IPS-15b (cell line): ENCODE data around the gene DCTN2.
A peak's percentile ranks its signal among the peaks of the same experiment; 100 is the strongest.

Experiments used
- H3K27me3 ChIP-seq: one replicate; pipeline ENCODE4 v1.6.1; 2013; ENCODE audit warnings: low read length; ENCODE audit not compliant: control insufficient read depth, insufficient read depth
- H3K36me3 ChIP-seq: one replicate; pipeline ENCODE4 v1.6.1; 2013; ENCODE audit warnings: low read length; ENCODE audit not compliant: control insufficient read depth, insufficient read depth
- H3K4me1 ChIP-seq: one replicate; pipeline ENCODE4 v1.6.1; 2013; ENCODE audit warnings: mild to moderate bottlenecking, low read length; ENCODE audit not compliant: control insufficient read depth, insufficient read depth
- H3K4me3 ChIP-seq: one replicate; pipeline ENCODE4 v1.5.1; 2013; ENCODE audit warnings: low read depth, low read length
- H3K9ac ChIP-seq: one replicate; pipeline ENCODE4 v1.6.1; 2013; ENCODE audit warnings: low read depth, mild to moderate bottlenecking, low read length
- H3K9me3 ChIP-seq: one replicate; pipeline ENCODE4 v1.6.1; 2013; ENCODE audit warnings: mild to moderate bottlenecking, low read length; ENCODE audit not compliant: control insufficient read depth, insufficient read depth

DCTN2 gene

GRCh38 chr12:57545809-57546437 is 1.1 kb downstream of the DCTN2 start:
- peaks cover 6% of the 10 kb centered on the region for H3K36me3 ChIP-seq
- H3K4me3 ChIP-seq, result peak overlapping the region; percentile 81
- H3K27me3 ChIP-seq, result peaks cover 25% of the 10 kb centered on the region
- H3K4me1 ChIP-seq, result peaks cover 14% of the 10 kb centered on the region
- H3K9ac ChIP-seq, result peak overlapping the region; percentile 78
- H3K9me3 ChIP-seq, result no peaks in the 10 kb centered on the region

GRCh38 chr12:57543581-57543980 is 3.4 kb downstream of the DCTN2 start:
- Histone ChIP-seq H3K9me3 (no peaks in the 10 kb centered on the region), H3K4me3 (no peak overlapping the region), H3K36me3 (peaks cover 14% of the 10 kb centered on the region), H3K27me3 (peaks cover 12% of the 10 kb centered on the region), H3K9ac (no peak overlapping the region), H3K4me1 (peaks cover 5% of the 10 kb centered on the region)

- Histone ChIP-seq H3K36me3 (peaks cover 14% of the 10 kb centered on the region), H3K27me3 (peaks cover 2% of the 10 kb centered on the region), H3K9ac (no peak overlapping the region), H3K4me1 (peaks cover 5% of the 10 kb centered on the region), H3K9me3 (no peaks in the 10 kb centered on the region), H3K4me3 (no peak overlapping the region)
Observed at GRCh38 chr12:57541717-57542116, 5.3 kb downstream of the DCTN2 start.

GRCh38 chr12:57541001-57541400 is 6.0 kb downstream of the DCTN2 start:
- Histone ChIP-seq H3K36me3 (peaks cover 14% of the 10 kb centered on the region), H3K4me1 (peaks cover 8% of the 10 kb centered on the region), H3K9me3 (no peaks in the 10 kb centered on the region), H3K27me3 (peaks cover 2% of the 10 kb centered on the region), H3K9ac (no peak overlapping the region), H3K4me3 (no peak overlapping the region)

GRCh38 chr12:57539134-57539768 is 7.7 kb downstream of the DCTN2 start:
- H3K9me3 ChIP-seq, result no peaks in the 10 kb centered on the region
- H3K9ac ChIP-seq, result no peak overlapping the region
- H3K4me1 ChIP-seq, result peaks cover 6% of the 10 kb centered on the region
- H3K27me3 ChIP-seq, result peaks cover 2% of the 10 kb centered on the region
- H3K36me3 ChIP-seq, result peaks cover 19% of the 10 kb centered on the region
- no peak overlapping the region for H3K4me3 ChIP-seq

GRCh38 chr12:57536597-57536942 is 10.4 kb downstream of the DCTN2 start:
- no peak overlapping the region for H3K4me3 ChIP-seq
- H3K9ac ChIP-seq, result no peak overlapping the region
- H3K27me3 ChIP-seq, result peaks cover 2% of the 10 kb centered on the region
- no peaks in the 10 kb centered on the region for H3K9me3 ChIP-seq
- H3K36me3 ChIP-seq, result peaks cover 26% of the 10 kb centered on the region
- peaks cover 6% of the 10 kb centered on the region for H3K4me1 ChIP-seq

GRCh38 chr12:57535764-57536596 is 11.0 kb downstream of the DCTN2 start:
- Histone ChIP-seq H3K9ac (no peak overlapping the region), H3K27me3 (peaks cover under 1% of the 10 kb centered on the region), H3K4me1 (peaks cover 6% of the 10 kb centered on the region), H3K9me3 (no peaks in the 10 kb centered on the region), H3K4me3 (no peak overlapping the region), H3K36me3 (peaks cover 23% of the 10 kb centered on the region)

GRCh38 chr12:57534991-57535543 is 11.9 kb downstream of the DCTN2 start:
- peaks cover 29% of the 10 kb centered on the region for H3K36me3 ChIP-seq
- H3K9ac ChIP-seq, result no peak overlapping the region
- no peak overlapping the region for H3K4me3 ChIP-seq
- H3K4me1 ChIP-seq, result peaks cover 6% of the 10 kb centered on the region
- H3K27me3 ChIP-seq, result no peaks in the 10 kb centered on the region
- H3K9me3 ChIP-seq, result no peaks in the 10 kb centered on the region

- no peaks in the 10 kb centered on the region for H3K27me3 ChIP-seq
- H3K36me3 ChIP-seq, result peaks cover 31% of the 10 kb centered on the region
Observed at GRCh38 chr12:57534250-57534649, 12.7 kb downstream of the DCTN2 start.

GRCh38 chr12:57533108-57533507 is 13.9 kb downstream of the DCTN2 start:
- no peaks in the 10 kb centered on the region for H3K27me3 ChIP-seq
- no peak overlapping the region for H3K4me3 ChIP-seq
- no peak overlapping the region for H3K9ac ChIP-seq
- H3K9me3 ChIP-seq, result no peaks in the 10 kb centered on the region
- H3K4me1 ChIP-seq, result peaks cover 6% of the 10 kb centered on the region
- H3K36me3 ChIP-seq, result peaks cover 31% of the 10 kb centered on the region

More at GRCh38 chr12:57534250-57534649, 12.7 kb downstream of the DCTN2 start:
- no peak overlapping the region for H3K9ac ChIP-seq
- H3K9me3 ChIP-seq, result no peaks in the 10 kb centered on the region
- H3K4me3 ChIP-seq, result no peak overlapping the region
- H3K4me1 ChIP-seq, result peaks cover 6% of the 10 kb centered on the region

- Histone ChIP-seq H3K36me3 (peaks cover 37% of the 10 kb centered on the region), H3K9ac (no peak overlapping the region), H3K9me3 (no peaks in the 10 kb centered on the region), H3K4me1 (peaks cover 6% of the 10 kb centered on the region), H3K4me3 (no peak overlapping the region), H3K27me3 (no peaks in the 10 kb centered on the region)
Observed at GRCh38 chr12:57531836-57532235, 15.2 kb downstream of the DCTN2 start.
